WTC11 (cell line): Measurements from ENCODE around the gene SLC44A5.
A peak's percentile ranks its signal among the peaks of the same experiment; 100 is the strongest.

Experiments used
- CBFB ChIP-seq: sonication (generic); formaldehyde crosslinking; IDR thresholded peaks from 2 replicates; pipeline ENCODE4 v1.8.1; 2022; ENCODE audit warnings: mild to moderate bottlenecking, low read depth, missing genetic modification reagents
- CREB1 ChIP-seq: sonication (generic); formaldehyde crosslinking; IDR thresholded peaks from 2 replicates; pipeline ENCODE4 v1.8.0; 2023; ENCODE audit warnings: mild to moderate bottlenecking, missing genetic modification reagents
- CTCF ChIP-seq: fragments of 200-600 bp; IDR thresholded peaks from 2 replicates; pipeline ENCODE4 v1.8.0; 2022; ENCODE audit warnings: antibody characterized with exemption
- ELF4 ChIP-seq: sonication (generic); formaldehyde crosslinking; IDR thresholded peaks from 2 replicates; pipeline ENCODE4 v1.8.1; 2022; ENCODE audit warnings: low read depth, mild to moderate bottlenecking, moderate library complexity, missing genetic modification reagents
- ESRRA ChIP-seq: sonication (generic); formaldehyde crosslinking; IDR thresholded peaks from 2 replicates; pipeline ENCODE4 v1.8.1; 2022; ENCODE audit warnings: mild to moderate bottlenecking, missing genetic modification reagents, borderline replicate concordance
- FOXP1 ChIP-seq: sonication (generic); formaldehyde crosslinking; IDR thresholded peaks from 2 replicates; pipeline ENCODE4 v1.8.0; 2022; ENCODE audit warnings: missing genetic modification reagents, mild to moderate bottlenecking, moderate library complexity, borderline replicate concordance
- KAT7 ChIP-seq: sonication (generic); formaldehyde crosslinking; IDR thresholded peaks from 2 replicates; pipeline ENCODE4 v1.8.1; 2023; ENCODE audit warnings: missing genetic modification reagents, mild to moderate bottlenecking, borderline replicate concordance
- SMAD3 ChIP-seq: sonication (generic); formaldehyde crosslinking; IDR thresholded peaks from 2 replicates; pipeline ENCODE4 v1.8.0; 2022; ENCODE audit warnings: missing genetic modification reagents, mild to moderate bottlenecking, borderline replicate concordance
- SOX15 ChIP-seq: fragments of 250-450 bp; sonication (Bioruptor Pico); IDR thresholded peaks from 2 replicates; pipeline ENCODE4 v1.9.0; 2021; ENCODE audit warnings: mild to moderate bottlenecking
- TEAD4 ChIP-seq: sonication (generic); formaldehyde crosslinking; IDR thresholded peaks from 2 replicates; pipeline ENCODE4 v1.8.0; 2022; ENCODE audit warnings: mild to moderate bottlenecking, missing genetic modification reagents
- ZBTB21 ChIP-seq: sonication (generic); formaldehyde crosslinking; IDR thresholded peaks from 2 replicates; pipeline ENCODE4 v1.8.1; 2023; ENCODE audit warnings: mild to moderate bottlenecking, missing genetic modification reagents, borderline replicate concordance
- ZNF219 ChIP-seq: sonication (generic); formaldehyde crosslinking; IDR thresholded peaks from 2 replicates; pipeline ENCODE4 v1.8.0; 2023; ENCODE audit warnings: missing genetic modification reagents, mild to moderate bottlenecking, borderline replicate concordance
- TF ChIP-seq, protein P1 (sequence below): sonication (generic); formaldehyde crosslinking; IDR thresholded peaks from 2 replicates; pipeline ENCODE4 v1.8.1; 2022; ENCODE audit warnings: low read depth, mild to moderate bottlenecking, moderate library complexity, missing genetic modification reagents, borderline replicate concordance

DNA sequence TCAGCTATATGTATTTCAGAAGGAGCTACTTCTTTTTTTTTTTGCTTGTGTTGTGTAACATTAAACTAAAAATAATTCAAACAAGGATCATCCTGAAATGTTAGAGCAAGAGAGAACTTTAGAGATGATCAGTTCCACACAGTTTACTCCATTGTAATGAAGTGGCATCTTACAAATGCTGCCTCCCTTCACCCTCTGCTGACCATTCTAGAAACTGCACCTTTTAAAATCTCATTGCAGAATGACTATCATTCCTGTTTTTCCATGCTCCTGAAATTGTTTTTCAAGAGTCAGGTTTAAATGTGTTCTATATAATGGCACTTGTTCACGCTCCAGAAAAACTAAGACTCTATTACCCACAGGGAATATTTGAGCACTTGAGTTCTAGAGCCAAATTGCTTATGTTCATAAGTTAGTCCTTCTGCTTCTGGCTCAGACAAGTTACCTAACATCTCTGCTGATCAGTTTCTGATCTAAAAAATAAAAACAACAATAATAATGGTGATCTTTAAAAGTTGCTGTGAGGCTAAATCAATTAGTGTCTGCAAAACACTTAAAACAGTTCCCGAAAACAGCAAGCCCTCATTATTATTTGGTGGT lies 21.5 kb upstream of the SLC44A5 start:
- TF ChIP-seq ZBTB21 (CRISPR knock-in tag), result no peak
- TF ChIP-seq CTCF, result peak; percentile 28; the same call in 1 of the 2 replicates
- TF ChIP-seq, protein P1, sequence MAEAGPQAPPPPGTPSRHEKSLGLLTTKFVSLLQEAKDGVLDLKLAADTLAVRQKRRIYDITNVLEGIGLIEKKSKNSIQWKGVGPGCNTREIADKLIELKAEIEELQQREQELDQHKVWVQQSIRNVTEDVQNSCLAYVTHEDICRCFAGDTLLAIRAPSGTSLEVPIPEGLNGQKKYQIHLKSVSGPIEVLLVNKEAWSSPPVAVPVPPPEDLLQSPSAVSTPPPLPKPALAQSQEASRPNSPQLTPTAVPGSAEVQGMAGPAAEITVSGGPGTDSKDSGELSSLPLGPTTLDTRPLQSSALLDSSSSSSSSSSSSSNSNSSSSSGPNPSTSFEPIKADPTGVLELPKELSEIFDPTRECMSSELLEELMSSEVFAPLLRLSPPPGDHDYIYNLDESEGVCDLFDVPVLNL (CRISPR knock-in tag), result no peak
- TF ChIP-seq FOXP1 (CRISPR knock-in tag), result no peak
- no peak for TF ChIP-seq SOX15 (CRISPR knock-in tag)
- no peak for TF ChIP-seq ZNF219 (CRISPR knock-in tag)
- TF ChIP-seq ESRRA, result no peak
- TF ChIP-seq TEAD4 (CRISPR knock-in tag), result no peak
- TF ChIP-seq CBFB (CRISPR knock-in tag), result no peak
- TF ChIP-seq SMAD3 (CRISPR knock-in tag), result no peak
- no peak for TF ChIP-seq ELF4 (CRISPR knock-in tag)
- no peak for TF ChIP-seq KAT7 (CRISPR knock-in tag)
- TF ChIP-seq CREB1 (CRISPR knock-in tag), result no peak
